NCI-H524 (cell line): ENCODE data around the gene PCYT1A.
"Not testable (repeated sequence)": the region's sequence is repeated elsewhere in the genome, so short reads cannot be mapped to it uniquely, and the experiment has no call there.

Experiments
- DNase-seq, 2 experiments: peaks; one replicate each; lab custom pipeline; 2025; lab: John Stamatoyannopoulos, UW

The PCYT1A gene

GRCh38 chr3:196287440-196288140, at the start of gene PCYT1A:
Gene PCYT1A, minus strand, starts transcription at chr3:196287726. Its CDS starts 17,195 bp downstream, at chr3:196270531.
- peak; percentile 86 to 96 for DNase-seq

DNA sequence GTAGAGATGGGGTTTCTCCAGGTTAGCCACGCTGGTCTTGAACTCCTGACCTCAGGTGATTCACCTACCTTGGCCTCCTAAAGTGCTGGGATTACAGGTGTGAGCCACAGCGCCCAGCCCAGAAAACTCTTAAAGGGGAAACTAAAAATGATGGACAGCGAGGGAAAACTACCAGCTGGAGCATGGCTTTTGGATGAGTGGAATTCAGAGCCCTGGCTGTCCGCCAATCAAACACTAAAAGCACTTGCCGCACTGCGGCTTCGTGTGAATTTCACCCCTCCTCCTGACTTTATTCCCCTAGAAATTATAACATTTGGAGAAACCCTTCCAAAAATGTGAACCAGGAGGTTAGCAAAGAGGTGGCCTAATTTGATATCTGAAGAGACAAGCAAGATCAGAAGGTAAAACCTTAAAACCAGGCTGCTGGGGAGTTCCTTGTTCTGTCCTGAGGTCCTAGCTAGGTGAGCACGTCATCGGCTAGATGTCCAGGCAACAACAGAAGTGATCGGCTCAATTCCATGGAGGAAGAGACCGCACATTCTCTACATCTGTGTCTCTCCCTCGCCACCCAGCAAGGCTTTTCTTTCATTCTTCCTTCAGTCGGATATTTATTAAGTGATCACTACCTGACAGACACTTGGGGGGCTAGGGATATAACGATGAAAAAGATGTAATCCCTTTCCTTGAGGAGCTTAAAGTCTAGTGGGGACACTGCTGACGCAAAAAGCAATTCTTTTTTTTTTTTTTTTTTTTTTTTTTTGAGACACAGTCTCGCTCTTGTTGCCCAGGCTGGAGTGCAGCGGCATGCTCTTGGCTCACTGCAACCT, 49.0 kb upstream of the PCYT1A start:
- DNase-seq, result peak in 1 of 2 experiments; percentile 58

GRCh38 chr3:196335503-196335948, 48.0 kb upstream of the PCYT1A start:
- DNase-seq, result no peak

GRCh38 chr3:196334982-196335381, 47.5 kb upstream of the PCYT1A start:
- no peak for DNase-seq

DNA sequence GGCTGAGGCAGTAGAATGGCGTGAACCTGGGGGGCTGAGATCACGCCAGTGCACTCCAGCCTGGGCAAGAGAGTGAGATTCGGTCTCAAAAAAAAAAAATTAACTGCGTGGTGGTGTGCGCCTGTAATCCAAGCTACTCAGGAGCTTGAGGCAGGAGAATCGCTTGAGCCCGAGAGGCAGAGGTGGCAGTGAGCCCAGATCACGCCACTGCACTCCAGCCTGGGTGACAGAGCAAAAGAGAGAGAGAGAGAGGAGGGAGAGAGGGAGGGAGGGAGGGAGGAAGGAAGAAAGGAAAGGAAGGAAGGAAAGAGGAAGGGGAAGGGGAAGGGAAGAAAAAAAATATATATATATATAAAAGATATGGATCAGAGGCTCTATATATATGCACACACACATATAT, 44.6 kb upstream of the PCYT1A start:
- DNase-seq, result no peak

- DNase-seq, result no peak
Measured at GRCh38 chr3:196327405-196327804, 39.9 kb upstream of the PCYT1A start.

GRCh38 chr3:196326936-196327335, 39.4 kb upstream of the PCYT1A start:
- no peak for DNase-seq

GRCh38 chr3:196323691-196324090, 36.2 kb upstream of the PCYT1A start:
- peak; percentile 81 to 89 for DNase-seq

DNA sequence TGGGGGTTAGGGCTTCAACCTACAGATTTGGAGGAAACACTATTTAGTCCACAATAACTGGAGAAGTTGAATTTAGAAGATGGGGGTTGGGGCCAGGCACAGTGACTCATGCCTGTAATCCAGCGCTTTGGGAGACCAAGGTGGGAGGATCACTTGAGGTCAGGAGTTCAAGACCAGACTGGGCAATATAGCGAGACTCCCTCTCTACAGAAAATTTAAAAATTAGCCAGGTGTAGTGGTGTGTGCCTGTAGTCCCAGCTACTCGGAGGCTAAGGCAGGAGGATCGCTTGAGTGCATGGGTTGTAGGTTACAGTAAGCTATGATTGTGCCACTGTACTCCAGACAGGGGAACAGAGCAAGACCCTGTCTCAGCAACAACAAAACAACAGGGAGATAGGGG, 35.5 kb upstream of the PCYT1A start:
- DNase-seq, result no peak

DNA sequence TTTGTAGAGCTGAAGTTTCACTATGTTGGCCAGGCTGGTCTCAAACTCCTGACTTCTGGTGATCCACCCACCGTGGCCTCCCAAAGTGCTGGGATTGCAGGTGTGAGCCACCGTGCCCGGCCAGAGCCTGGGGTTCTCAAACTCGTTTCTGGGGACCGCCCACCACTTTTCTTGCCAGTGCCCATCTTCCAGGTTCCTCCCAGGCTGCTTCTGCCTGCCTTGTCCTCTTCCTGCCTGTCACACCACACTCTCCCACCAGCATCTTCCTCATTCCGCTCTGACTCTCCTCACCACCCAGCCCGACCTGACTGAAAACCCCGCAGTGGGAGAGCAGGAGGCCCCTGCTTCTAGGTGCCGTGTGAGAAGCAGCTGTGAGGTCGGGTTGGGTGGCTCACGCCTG, 33.6 kb upstream of the PCYT1A start:
- DNase-seq, result no peak

- DNase-seq, result no peak
Measured at GRCh38 chr3:196320137-196320536, 32.6 kb upstream of the PCYT1A start.

DNA sequence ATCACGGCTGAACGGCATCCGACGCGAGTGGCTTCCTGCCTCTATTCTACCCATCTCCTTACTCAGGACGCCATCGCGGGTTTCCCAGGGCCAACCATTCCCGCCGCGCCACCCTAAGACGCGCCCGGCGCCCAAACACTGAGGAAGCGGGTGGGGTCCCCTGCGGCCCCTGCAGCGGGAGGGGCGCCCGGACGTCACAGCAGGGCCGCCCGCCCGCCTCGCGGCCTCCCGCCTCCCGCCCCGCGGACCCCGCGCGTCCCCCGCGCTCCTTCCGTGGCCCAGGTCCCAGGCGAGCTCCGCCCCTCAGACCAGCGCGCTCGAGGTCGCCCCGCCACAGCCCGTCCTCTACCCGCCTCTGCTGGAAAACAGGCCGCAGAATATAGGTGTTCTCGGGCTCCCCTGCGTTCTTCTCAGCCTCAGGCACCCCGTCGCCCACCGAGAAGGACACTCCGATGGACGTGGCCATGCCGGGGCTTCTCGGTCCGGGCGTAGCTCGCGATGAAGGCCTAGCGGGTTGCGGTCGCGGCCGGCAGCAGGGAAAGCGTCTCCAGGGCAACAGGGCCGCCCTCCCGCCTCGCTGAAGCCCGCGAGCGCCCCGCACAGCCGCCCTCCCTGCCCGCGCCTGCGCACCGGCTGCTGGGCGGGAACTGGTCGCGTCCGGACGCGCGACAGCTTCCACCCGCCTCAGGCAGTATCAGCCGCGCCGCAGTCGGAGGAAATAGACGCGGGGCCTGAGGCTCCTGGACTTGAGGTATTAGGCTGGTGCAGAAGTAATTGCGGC, 30.4 kb upstream of the PCYT1A start, which contains the start of gene DYNLT2B:
DYNLT2B (minus strand) TSS at position 554 of the 781 bp plus-strand sequence; CDS start at position 466, 88 bp downstream.
- peak; percentile 89 for DNase-seq

DNA sequence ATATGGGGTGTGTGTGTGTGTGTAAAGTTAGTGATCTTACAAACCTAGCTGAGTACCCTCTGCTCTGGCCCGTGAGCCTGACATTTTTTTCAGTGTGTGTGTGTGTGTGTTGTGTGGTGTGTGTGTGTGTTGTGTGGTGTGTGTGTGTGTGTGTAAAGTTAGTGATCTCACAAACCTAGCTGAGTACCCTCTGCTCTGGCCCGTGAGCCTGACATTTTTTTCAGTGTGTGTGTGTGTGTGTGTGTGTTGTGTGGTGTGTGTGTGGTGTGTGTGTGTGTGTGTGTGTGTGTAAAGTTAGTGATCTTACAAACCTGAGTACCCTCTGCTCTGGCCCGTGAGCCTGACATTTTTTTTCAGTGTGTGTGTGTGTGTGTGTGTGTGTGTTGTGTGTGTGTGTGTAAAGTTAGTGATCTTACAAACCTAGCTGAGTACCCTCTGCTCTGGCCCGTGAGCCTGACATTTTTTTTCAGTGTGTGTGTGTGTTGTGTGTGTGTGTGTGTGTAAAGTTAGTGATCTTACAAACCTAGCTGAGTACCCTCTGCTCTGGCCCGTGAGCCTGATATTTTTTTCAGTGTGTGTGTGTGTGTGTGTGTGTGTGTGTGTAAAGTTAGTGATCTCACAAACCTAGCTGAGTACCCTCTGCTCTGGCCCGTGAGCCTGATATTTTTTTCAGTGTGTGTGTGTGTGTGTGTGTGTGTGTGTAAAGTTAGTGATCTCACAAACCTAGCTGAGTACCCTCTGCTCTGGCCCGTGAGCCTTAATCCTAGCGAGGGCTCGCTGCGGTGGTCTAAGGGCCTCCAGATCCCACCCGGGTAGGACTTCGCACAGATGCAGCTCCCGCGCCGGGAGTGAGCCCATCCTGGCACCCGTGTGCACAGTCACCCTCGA, 29.5 kb upstream of the PCYT1A start:
- DNase-seq, result not testable (repeated sequence)

- no peak for DNase-seq
Measured at GRCh38 chr3:196315821-196316220, 28.3 kb upstream of the PCYT1A start.

DNA sequence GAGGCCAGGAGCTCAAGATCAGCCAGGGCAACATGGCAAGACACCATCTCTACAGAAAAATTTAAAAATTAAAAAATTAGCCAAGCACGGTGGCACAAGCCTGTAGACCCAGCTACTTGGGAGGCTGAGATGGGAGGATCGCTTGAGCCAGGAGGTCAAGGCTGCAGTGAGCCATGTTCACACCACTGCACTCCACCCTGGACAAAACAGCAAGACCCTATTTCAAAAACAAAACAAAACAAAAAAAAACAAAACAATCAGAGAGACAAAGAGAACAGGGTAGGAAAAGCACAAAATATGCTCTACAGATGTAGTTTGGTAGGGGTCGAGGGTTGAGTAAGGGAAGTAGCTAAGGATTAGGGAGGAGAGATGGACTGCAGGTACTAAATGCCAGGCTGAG, 27.1 kb upstream of the PCYT1A start:
- DNase-seq, result no peak

DNA sequence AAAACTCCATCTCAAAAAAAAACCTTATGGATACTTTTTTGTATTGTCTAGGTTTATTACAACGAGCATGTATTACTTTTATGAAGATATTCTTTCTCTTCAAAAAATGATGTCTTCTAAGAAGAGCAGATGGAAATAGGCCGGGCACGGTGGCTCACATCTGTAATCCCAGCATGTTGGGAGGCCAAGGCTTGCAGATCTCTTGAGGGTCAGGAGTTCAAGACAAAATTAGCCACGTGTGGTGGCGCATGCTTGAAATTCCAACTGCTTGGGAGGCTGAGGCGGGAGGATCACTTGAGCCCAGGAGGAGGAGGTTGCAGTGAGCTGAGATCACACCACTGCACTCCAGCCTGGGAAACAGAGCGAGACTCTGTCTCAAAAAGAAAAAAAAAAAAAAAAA, 26.6 kb upstream of the PCYT1A start:
- DNase-seq, result not testable (repeated sequence)

DNA sequence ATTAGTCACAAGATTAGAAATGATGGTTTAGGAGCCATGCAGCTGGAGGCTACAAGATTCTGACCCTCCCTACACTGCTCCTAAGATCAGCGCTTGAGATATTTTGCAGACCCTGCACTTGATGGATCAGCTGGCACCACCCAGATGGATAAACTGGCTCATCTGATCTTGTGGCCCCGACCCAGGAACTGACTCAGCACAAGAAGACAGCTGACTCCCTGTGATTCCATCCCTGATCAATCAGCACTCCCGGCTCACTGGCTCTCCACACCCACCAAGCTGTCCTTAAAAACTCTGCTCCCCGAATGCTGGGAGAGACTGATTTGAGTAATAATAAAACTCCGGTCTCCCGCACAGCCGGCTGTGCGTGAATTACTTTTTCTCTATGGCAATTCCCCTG, 15.4 kb upstream of the PCYT1A start:
- DNase-seq, result not testable (repeated sequence)

GRCh38 chr3:196302551-196302950, 15.0 kb upstream of the PCYT1A start:
- not testable (repeated sequence) for DNase-seq

DNA sequence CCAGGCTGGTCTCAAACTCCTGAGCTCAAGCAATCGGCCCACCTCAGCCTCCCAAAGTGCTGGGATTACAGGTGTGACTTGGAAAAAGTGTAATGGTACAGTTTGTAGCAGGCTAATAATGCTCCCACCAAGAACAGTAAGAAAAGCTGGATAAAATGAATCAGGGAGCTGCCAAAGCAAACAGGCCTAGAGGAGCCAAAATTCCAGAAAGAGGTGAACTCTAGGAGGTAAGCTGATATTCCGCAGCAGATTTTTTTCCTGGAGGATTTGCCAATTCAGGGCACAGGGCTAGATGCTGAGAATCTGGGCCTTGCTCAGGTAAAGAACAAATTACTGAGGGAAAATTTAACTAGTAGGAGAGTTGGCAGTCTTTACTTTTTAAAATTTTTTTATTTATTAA, 11.0 kb upstream of the PCYT1A start:
- DNase-seq, result no peak

DNA sequence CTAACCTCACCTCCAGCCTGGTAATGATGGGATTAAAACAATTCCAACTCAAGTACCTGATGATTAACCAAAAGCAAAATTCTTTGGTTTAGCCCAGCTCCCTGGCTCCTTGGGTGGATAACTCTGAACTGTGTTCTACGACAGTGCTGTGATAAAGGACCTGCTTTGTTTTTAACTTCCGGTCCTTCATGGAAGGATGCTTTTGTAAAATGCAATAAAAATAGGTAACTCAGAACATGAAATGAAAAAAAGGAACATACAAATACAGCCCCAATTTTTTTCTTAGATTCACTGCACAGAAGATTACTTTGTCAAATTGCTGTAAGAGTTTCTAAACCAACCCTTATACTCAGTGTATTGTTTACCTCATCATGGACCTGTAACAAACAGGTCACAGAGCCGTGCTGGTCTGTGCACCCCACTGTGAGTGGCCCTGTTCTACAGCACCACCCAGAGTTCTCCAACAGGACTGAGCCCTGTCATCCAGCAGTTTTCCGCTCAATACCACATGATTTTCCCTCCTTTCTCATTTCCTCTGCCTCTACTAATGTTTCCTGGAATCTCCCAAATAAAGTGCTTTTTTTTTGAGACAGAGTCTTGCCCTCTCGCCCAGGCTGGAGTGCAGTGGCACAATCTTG, 4.9 kb upstream of the PCYT1A start:
- DNase-seq, result no peak

- peak; percentile 51 to 74 for DNase-seq
Measured at GRCh38 chr3:196288141-196288460, 575 bp upstream of the PCYT1A start.
